Neural progenitor cell (in vitro differentiated cells): ENCODE data around the gene ADIG. TPM values are rescaled to one million over a fixed set of nuclear protein-coding genes. Genes with fewer than 3 reads are reported as not detected.

ENCODE experiments used
- DNase-seq: peaks from one replicate; pipeline ENCODE4 v3.0.0-alpha.2; 2016; ENCODE audit warnings: low spot score
- H2AFZ ChIP-seq: fragments of 200-600 bp; sonication (generic); replicated peaks from 2 replicates; pipeline ENCODE4 v1.6.1; 2016; ENCODE audit warnings: antibody characterized with exemption
- H3F3A ChIP-seq: fragments of 200-600 bp; sonication (generic); 2 replicates; pipeline ENCODE4 v1.6.1; 2016; ENCODE audit warnings: antibody characterized with exemption, low read depth
- H3K27ac ChIP-seq: fragments of 200-600 bp; sonication (generic); 2 replicates; pipeline ENCODE4 v1.5.1; 2016; ENCODE audit warnings: mild to moderate bottlenecking
- H3K27me3 ChIP-seq: fragments of 200-600 bp; sonication (generic); 2 replicates; pipeline ENCODE4 v1.6.1; 2016; ENCODE audit warnings: mild to moderate bottlenecking, moderate library complexity
- H3K36me3 ChIP-seq: fragments of 200-600 bp; sonication (generic); 2 replicates; pipeline ENCODE4 v1.5.1; 2016
- H3K4me1 ChIP-seq: fragments of 200-600 bp; sonication (generic); 2 replicates; pipeline ENCODE4 v1.6.1; 2016; ENCODE audit warnings: mixed run types
- H3K4me2 ChIP-seq: fragments of 200-600 bp; sonication (generic); 2 replicates; pipeline ENCODE4 v1.6.1; 2016
- H3K4me3 ChIP-seq: fragments of 200-600 bp; sonication (generic); 2 replicates; pipeline ENCODE4 v1.5.1; 2016
- H3K79me2 ChIP-seq: fragments of 200-600 bp; sonication (generic); 2 replicates; pipeline ENCODE4 v1.6.1; 2016; ENCODE audit warnings: low read depth
- H3K9ac ChIP-seq: fragments of 200-600 bp; sonication (generic); 2 replicates; pipeline ENCODE4 v1.6.1; 2016
- H3K9me3 ChIP-seq: fragments of 200-600 bp; sonication (generic); 2 replicates; pipeline ENCODE4 v1.5.1; 2016; ENCODE audit warnings: low read depth
- H4K20me1 ChIP-seq: fragments of 200-600 bp; sonication (generic); 2 replicates; pipeline ENCODE4 v1.6.1; 2016; ENCODE audit warnings: low read depth
- H3K27ac Mint-ChIP-seq: 3 replicates; pipeline ENCODE4 v1.8.0; 2021; ENCODE audit warnings: mixed read lengths
- H3K27me3 Mint-ChIP-seq: 2 replicates; pipeline ENCODE4 v1.8.0; 2022; ENCODE audit warnings: low read depth, mild to moderate bottlenecking, inconsistent platforms, moderate library complexity, mixed read lengths; ENCODE audit not compliant: insufficient read depth
- H3K36me3 Mint-ChIP-seq: 3 replicates; pipeline ENCODE4 v1.8.0; 2021; ENCODE audit warnings: mixed read lengths
- H3K4me1 Mint-ChIP-seq: 3 replicates; pipeline ENCODE4 v1.8.0; 2021; ENCODE audit warnings: mixed read lengths
- H3K4me3 Mint-ChIP-seq: 3 replicates; pipeline ENCODE4 v1.8.0; 2021; ENCODE audit warnings: mild to moderate bottlenecking, moderate library complexity, mixed read lengths
- H3K9me3 Mint-ChIP-seq: 3 replicates; pipeline ENCODE4 v1.8.0; 2020; ENCODE audit warnings: mixed read lengths
- CTCF ChIP-seq: fragments of 200-600 bp; sonication (generic); IDR thresholded peaks from 2 replicates; pipeline ENCODE4 v1.5.1; 2017; ENCODE audit warnings: antibody characterized with exemption, mild to moderate bottlenecking
- EZH2 ChIP-seq: fragments of 200-600 bp; sonication (generic); IDR thresholded peaks from 2 replicates; pipeline ENCODE4 v1.6.1; 2017; ENCODE audit warnings: antibody characterized with exemption, mild to moderate bottlenecking, moderate library complexity
- EZH2phosphoT487 ChIP-seq: fragments of 200-600 bp; sonication (generic); IDR thresholded peaks from 2 replicates; pipeline ENCODE4 v1.6.1; 2017; ENCODE audit warnings: antibody characterized with exemption
- total RNA-seq: library from RNA; depleted of rRNA; stranded (reverse); fragments of >200 nt; gene quantifications from 2 replicates; pipeline ENCODE4 v1.2.3, GENCODE V29; 2015; ENCODE audit warnings: low replicate concordance

ADIG gene
- total RNA-seq, 1 donor from 2014 or later, result not detected

GRCh38 chr20:38589351-38589750, 8.4 kb downstream of the ADIG start:
- no peak overlapping the region for H3K27ac Mint-ChIP-seq
- Histone ChIP-seq H3K9me3 (no peaks in the 10 kb centered on the region), H3K27ac (no peak overlapping the region), H3F3A (no peaks in the 10 kb centered on the region), H3K27me3 (no peaks in the 10 kb centered on the region), H3K4me2 (no peak overlapping the region), H3K36me3 (no peaks in the 10 kb centered on the region), H3K4me1 (no peaks in the 10 kb centered on the region), H2AFZ (no peak overlapping the region), H3K79me2 (no peaks in the 10 kb centered on the region), H3K9ac (no peak overlapping the region), H3K4me3 (no peak overlapping the region), H4K20me1 (no peaks in the 10 kb centered on the region)
- TF ChIP-seq EZH2phosphoT487, result no peak
- no peak for TF ChIP-seq CTCF
- TF ChIP-seq EZH2, result no peak
- DNase-seq, result no peak
- H3K9me3 Mint-ChIP-seq, result no peaks in the 10 kb centered on the region
- no peak overlapping the region for H3K4me3 Mint-ChIP-seq
- no peaks in the 10 kb centered on the region for H3K4me1 Mint-ChIP-seq
- H3K27me3 Mint-ChIP-seq, result peaks cover 4% of the 10 kb centered on the region
- no peaks in the 10 kb centered on the region for H3K36me3 Mint-ChIP-seq

- Histone ChIP-seq H3K4me1 (no peaks in the 10 kb centered on the region), H3K9me3 (no peaks in the 10 kb centered on the region), H2AFZ (peak overlapping the region; percentile 22), H3K27ac (no peak overlapping the region), H3K4me2 (no peak overlapping the region), H3K9ac (no peak overlapping the region), H4K20me1 (no peaks in the 10 kb centered on the region), H3K27me3 (no peaks in the 10 kb centered on the region), H3F3A (no peaks in the 10 kb centered on the region), H3K4me3 (no peak overlapping the region), H3K36me3 (no peaks in the 10 kb centered on the region), H3K79me2 (no peaks in the 10 kb centered on the region)
- DNase-seq, result no peak
- no peaks in the 10 kb centered on the region for H3K36me3 Mint-ChIP-seq
- no peaks in the 10 kb centered on the region for H3K4me1 Mint-ChIP-seq
- H3K27ac Mint-ChIP-seq, result no peak overlapping the region
- H3K27me3 Mint-ChIP-seq, result peaks cover 4% of the 10 kb centered on the region
- H3K4me3 Mint-ChIP-seq, result no peak overlapping the region
- no peaks in the 10 kb centered on the region for H3K9me3 Mint-ChIP-seq
- TF ChIP-seq EZH2 (no peak), CTCF (no peak), EZH2phosphoT487 (no peak)
These were observed 9.1 kb downstream of the ADIG start for GRCh38 chr20:38589967-38590675.

- Mint-ChIP-seq H3K36me3 (no peaks in the 10 kb centered on the region), H3K4me1 (no peaks in the 10 kb centered on the region), H3K4me3 (no peak overlapping the region), H3K27ac (no peak overlapping the region), H3K9me3 (no peaks in the 10 kb centered on the region), H3K27me3 (peaks cover 4% of the 10 kb centered on the region)
- peak; percentile 32 for DNase-seq
- Histone ChIP-seq H3K9me3 (no peaks in the 10 kb centered on the region), H3K36me3 (no peaks in the 10 kb centered on the region), H3K9ac (no peak overlapping the region), H3K4me3 (no peak overlapping the region), H3K4me1 (no peaks in the 10 kb centered on the region), H3F3A (no peaks in the 10 kb centered on the region), H3K27ac (no peak overlapping the region), H3K27me3 (no peaks in the 10 kb centered on the region), H4K20me1 (no peaks in the 10 kb centered on the region), H3K79me2 (no peaks in the 10 kb centered on the region), H2AFZ (peak overlapping the region; percentile 22), H3K4me2 (no peak overlapping the region)
- no peak for TF ChIP-seq EZH2
- no peak for TF ChIP-seq EZH2phosphoT487
- TF ChIP-seq CTCF, result no peak
These were observed 9.9 kb downstream of the ADIG start for GRCh38 chr20:38590676-38591473.
